ENCODE results near the gene HOXA9. TPM values are rescaled to one million over a fixed set of nuclear protein-coding genes. Genes with fewer than 3 reads are reported as not detected.
A peak's percentile ranks its signal among the peaks of the same experiment; 100 is the strongest.

The HOXA9 gene
- total RNA-seq, 1 donor from 2014 or later: not detected

GRCh38 chr7:27160145-27160545, 5.2 kb downstream of the HOXA9 start:
- Mint-ChIP-seq H3K4me3 (ENCODE audit: low read depth) (peak overlapping the region; percentile 34), H3K9me3 (no peaks in the 10 kb centered on the region), H3K4me1 (ENCODE audit: low read depth) (peaks cover 7% of the 10 kb centered on the region), H3K27me3 (ENCODE audit: low read depth) (peaks cover 83% of the 10 kb centered on the region), H3K36me3 (ENCODE audit: low read depth) (no peaks in the 10 kb centered on the region), H3K27ac (no peak overlapping the region)
- intact Hi-C loops (cut with micrococcal nuclease): loop anchor here (5.0 kb wide), 2 partner anchors 303 to 1303 kb away; no protein-coding TSS in a partner anchor
- DNase-seq (ENCODE audit: low spot score): no peak

- Mint-ChIP-seq H3K27me3 (ENCODE audit: low read depth) (peaks cover 85% of the 10 kb centered on the region), H3K9me3 (no peaks in the 10 kb centered on the region), H3K4me3 (ENCODE audit: low read depth) (peak overlapping the region; percentile 34), H3K27ac (no peak overlapping the region), H3K36me3 (ENCODE audit: low read depth) (peaks cover 4% of the 10 kb centered on the region), H3K4me1 (ENCODE audit: low read depth) (peaks cover 11% of the 10 kb centered on the region)
- DNase-seq (ENCODE audit: low spot score): no peak
- intact Hi-C loops (cut with micrococcal nuclease): loop anchor here (5.0 to 10.0 kb wide), 4 partner anchors 38 to 1795 kb away; partner anchors contain the start of gene TRIL
Measured at GRCh38 chr7:27159266-27160144, 5.8 kb downstream of the HOXA9 start.

GRCh38 chr7:27158436-27159265, 6.7 kb downstream of the HOXA9 start:
- intact Hi-C loops (cut with micrococcal nuclease): loop anchor here (5.0 to 10.0 kb wide), 2 partner anchors 39 to 1796 kb away; partner anchors contain the start of gene TRIL
- DNase-seq (ENCODE audit: low spot score): no peak
- no peak overlapping the region for H3K4me3 Mint-ChIP-seq (ENCODE audit: low read depth)
- H3K4me1 Mint-ChIP-seq (ENCODE audit: low read depth): peaks cover 11% of the 10 kb centered on the region
- peaks cover 87% of the 10 kb centered on the region for H3K27me3 Mint-ChIP-seq (ENCODE audit: low read depth)
- H3K9me3 Mint-ChIP-seq: no peaks in the 10 kb centered on the region
- peaks cover 4% of the 10 kb centered on the region for H3K36me3 Mint-ChIP-seq (ENCODE audit: low read depth)
- H3K27ac Mint-ChIP-seq: peak overlapping the region; percentile 36

- no peak for DNase-seq (ENCODE audit: low spot score)
- Mint-ChIP-seq H3K4me1 (ENCODE audit: low read depth) (peaks cover 11% of the 10 kb centered on the region), H3K9me3 (no peaks in the 10 kb centered on the region), H3K27ac (peak overlapping the region; percentile 50), H3K27me3 (ENCODE audit: low read depth) (peaks cover 86% of the 10 kb centered on the region), H3K4me3 (ENCODE audit: low read depth) (no peak overlapping the region), H3K36me3 (ENCODE audit: low read depth) (peaks cover 4% of the 10 kb centered on the region)
- intact Hi-C loops (cut with micrococcal nuclease): loop anchor here (2.0 to 10.0 kb wide), 5 partner anchors 13 to 1797 kb away; partner anchors contain the start of genes EVX1, HOXA11 and TRIL
Measured at GRCh38 chr7:27157702-27158431, 7.5 kb downstream of the HOXA9 start.

GRCh38 chr7:27156916-27157701, 8.2 kb downstream of the HOXA9 start:
- H3K27me3 Mint-ChIP-seq (ENCODE audit: low read depth): peaks cover 84% of the 10 kb centered on the region
- intact Hi-C loops (cut with micrococcal nuclease): loop anchor here (1.0 to 10.0 kb wide), 6 partner anchors 8 to 1798 kb away; partner anchors contain the start of genes EVX1, HOXA11, HOXA9 and TRIL
- H3K27ac Mint-ChIP-seq: no peak overlapping the region
- no peak for DNase-seq (ENCODE audit: low spot score)
- peaks cover 4% of the 10 kb centered on the region for H3K36me3 Mint-ChIP-seq (ENCODE audit: low read depth)
- no peaks in the 10 kb centered on the region for H3K9me3 Mint-ChIP-seq
- peaks cover 11% of the 10 kb centered on the region for H3K4me1 Mint-ChIP-seq (ENCODE audit: low read depth)
- H3K4me3 Mint-ChIP-seq (ENCODE audit: low read depth): no peak overlapping the region

- Mint-ChIP-seq H3K9me3 (no peaks in the 10 kb centered on the region), H3K27ac (no peak within 1 kb of the TSS), H3K36me3 (ENCODE audit: low read depth) (peaks cover 4% of the 10 kb centered on the region), H3K4me1 (ENCODE audit: low read depth) (peaks cover 14% of the 10 kb centered on the region), H3K27me3 (ENCODE audit: low read depth) (peaks cover 87% of the 10 kb centered on the region), H3K4me3 (ENCODE audit: low read depth) (no peak within 1 kb of the TSS)
- intact Hi-C loops (cut with micrococcal nuclease): loop anchor here (1.0 to 10.0 kb wide), 6 partner anchors 9 to 1798 kb away; partner anchors contain the start of genes EVX1, HOXA11, HOXA9 and TRIL
- DNase-seq (ENCODE audit: low spot score): no peak
Measured at GRCh38 chr7:27156508-27156898, 8.8 kb downstream of the HOXA9 start, which contains the start of gene HOXA7. Gene HOXA7, minus strand, starts transcription at chr7:27156675. Its CDS starts 130 bp downstream, at chr7:27156545.

- H3K36me3 Mint-ChIP-seq (ENCODE audit: low read depth): peaks cover 4% of the 10 kb centered on the region
- H3K9me3 Mint-ChIP-seq: no peaks in the 10 kb centered on the region
- intact Hi-C loops (cut with micrococcal nuclease): loop anchor here (1.0 to 10.0 kb wide), 6 partner anchors 9 to 1799 kb away; partner anchors contain the start of genes EVX1, HOXA11, HOXA9 and TRIL
- H3K4me3 Mint-ChIP-seq (ENCODE audit: low read depth): no peak overlapping the region
- H3K27me3 Mint-ChIP-seq (ENCODE audit: low read depth): peaks cover 89% of the 10 kb centered on the region
- peaks cover 16% of the 10 kb centered on the region for H3K4me1 Mint-ChIP-seq (ENCODE audit: low read depth)
- no peak for DNase-seq (ENCODE audit: low spot score)
- no peak overlapping the region for H3K27ac Mint-ChIP-seq
Measured at GRCh38 chr7:27155816-27156507, 9.4 kb downstream of the HOXA9 start.

- Mint-ChIP-seq H3K9me3 (no peaks in the 10 kb centered on the region), H3K27ac (no peak overlapping the region), H3K4me1 (ENCODE audit: low read depth) (peaks cover 16% of the 10 kb centered on the region), H3K4me3 (ENCODE audit: low read depth) (no peak overlapping the region), H3K36me3 (ENCODE audit: low read depth) (peaks cover 4% of the 10 kb centered on the region), H3K27me3 (ENCODE audit: low read depth) (peaks cover 92% of the 10 kb centered on the region)
- intact Hi-C loops (cut with micrococcal nuclease): loop anchor here (5.0 to 10.0 kb wide), 3 partner anchors 42 to 1800 kb away; partner anchors contain the start of gene TRIL
- DNase-seq (ENCODE audit: low spot score): no peak
Measured at GRCh38 chr7:27154901-27155815, 10.2 kb downstream of the HOXA9 start.

GRCh38 chr7:27154369-27154768, 11.0 kb downstream of the HOXA9 start:
- no peak overlapping the region for H3K27ac Mint-ChIP-seq
- DNase-seq (ENCODE audit: low spot score): no peak
- H3K36me3 Mint-ChIP-seq (ENCODE audit: low read depth): peaks cover 4% of the 10 kb centered on the region
- intact Hi-C loops (cut with micrococcal nuclease): loop anchor here (5.0 to 10.0 kb wide), 2 partner anchors 1292 to 1800 kb away; partner anchors contain the start of gene TRIL
- H3K9me3 Mint-ChIP-seq: no peaks in the 10 kb centered on the region
- peaks cover 92% of the 10 kb centered on the region for H3K27me3 Mint-ChIP-seq (ENCODE audit: low read depth)
- no peak overlapping the region for H3K4me3 Mint-ChIP-seq (ENCODE audit: low read depth)
- H3K4me1 Mint-ChIP-seq (ENCODE audit: low read depth): peaks cover 14% of the 10 kb centered on the region

GRCh38 chr7:27153526-27153925, 11.8 kb downstream of the HOXA9 start:
- Mint-ChIP-seq H3K36me3 (ENCODE audit: low read depth) (peaks cover 4% of the 10 kb centered on the region), H3K4me3 (ENCODE audit: low read depth) (no peak overlapping the region), H3K4me1 (ENCODE audit: low read depth) (peaks cover 14% of the 10 kb centered on the region), H3K9me3 (no peaks in the 10 kb centered on the region), H3K27ac (no peak overlapping the region), H3K27me3 (ENCODE audit: low read depth) (peaks cover 89% of the 10 kb centered on the region)
- intact Hi-C loops (cut with micrococcal nuclease): loop anchor here (5.0 to 10.0 kb wide), 2 partner anchors 1291 to 1801 kb away; partner anchors contain the start of gene TRIL
- no peak for DNase-seq (ENCODE audit: low spot score)

All from activated T-helper 2 cell treated with anti-CD3 and anti-CD28 coated beads, Interferon-gamma antibody, Interleukin-2, Interleukin-4, amounts not matched to agents 10 μg/mL and 5 μg/mL and 100 μg/mL, durations not matched to agents 14 hours and 24 hours and 36 hours (primary cell).